GM12878 (cell line): ENCODE data around the gene DNAJB4.

ENCODE experiments used
- BRCA1 ChIP-seq: IDR thresholded peaks from 2 replicates; pipeline ENCODE4 v1.6.1; 2011; ENCODE audit warnings: low read depth, low read length, improper control_type of control experiment
- HDAC6 ChIP-seq: fragments of 200-600 bp; sonication (generic); IDR thresholded peaks from one replicate; pipeline ENCODE4 v1.8.0; 2017; ENCODE audit warnings: antibody characterized with exemption; ENCODE audit not compliant: unreplicated experiment
- POLR2A ChIP-seq: IDR thresholded peaks from 2 replicates; pipeline ENCODE4 v1.6.1; 2011; ENCODE audit warnings: low read depth, mild to moderate bottlenecking, low read length
- RELA ChIP-seq: fragments of 450-650 bp; IDR thresholded peaks from 2 replicates; pipeline ENCODE4 v1.8.0; 2014; ENCODE audit warnings: borderline replicate concordance; ENCODE audit not compliant: partially characterized antibody
- TCF3 ChIP-seq: IDR thresholded peaks from 2 replicates; pipeline ENCODE4 v1.6.1; 2012; ENCODE audit warnings: low read depth, mild to moderate bottlenecking, low read length, borderline replicate concordance; ENCODE audit not compliant: insufficient read depth
- TF ChIP-seq, protein P1 (sequence below): IDR thresholded peaks from 2 replicates; pipeline ENCODE4 v1.6.1; 2011; ENCODE audit warnings: low read depth, mild to moderate bottlenecking, low read length, moderate library complexity, borderline replicate concordance; ENCODE audit errors: extremely low read depth

DNA sequence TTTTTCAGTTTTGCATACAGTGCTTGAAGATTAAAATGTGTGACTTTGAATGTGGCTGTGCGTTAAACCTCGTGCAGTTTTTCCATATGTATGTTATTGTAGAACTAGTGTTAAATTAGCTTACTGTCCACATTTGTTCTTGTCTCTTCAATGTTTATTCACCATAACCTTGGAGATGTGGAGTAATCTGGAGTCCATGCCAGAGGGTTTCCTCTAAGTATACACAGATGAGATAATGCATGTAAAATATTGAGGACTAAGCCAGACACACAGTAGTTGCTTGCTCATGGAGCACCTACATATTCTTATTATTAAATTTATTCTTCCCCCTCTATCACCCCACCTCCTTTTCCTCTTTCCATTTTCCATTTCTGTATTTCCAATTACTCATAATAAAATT is 33.3 kb downstream of the DNAJB4 start:
- TF ChIP-seq, protein P1, sequence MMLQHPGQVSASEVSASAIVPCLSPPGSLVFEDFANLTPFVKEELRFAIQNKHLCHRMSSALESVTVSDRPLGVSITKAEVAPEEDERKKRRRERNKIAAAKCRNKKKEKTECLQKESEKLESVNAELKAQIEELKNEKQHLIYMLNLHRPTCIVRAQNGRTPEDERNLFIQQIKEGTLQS, result no peak
- TF ChIP-seq TCF3 (no peak), BRCA1 (no peak), HDAC6 (no peak), POLR2A (no peak), RELA (no peak)
